Heart right ventricle (tissue), 16 donors: ENCODE results near the gene LMBR1L. TPM values are rescaled to one million over a fixed set of nuclear protein-coding genes. Genes with fewer than 3 reads are reported as not detected.

Source experiments
- ATAC-seq, 8 donors: fragments of 200-7000 bp; cut with Tn5 transposase; one replicate each; pipeline ENCODE4 v1.9.1; 2020; ENCODE audit warnings: mild to moderate bottlenecking in 8 of 8, moderate library complexity in 8 of 8, moderate number of reproducible peaks in 1 of 8
- DNase-seq, 2 donors: peaks; one replicate each; pipeline ENCODE4 v3.0.0-alpha.2; 2020
- H3K27ac ChIP-seq, 10 donors: fragments of 200-600 bp; sonication (generic) in 2 of 10; one replicate each; pipeline versions ENCODE4 v1.5.0 to v1.8.0; 2020 to 2022; ENCODE audit warnings: mild to moderate bottlenecking in 3 of 10
- H3K27me3 ChIP-seq, 7 donors: fragments of 200-600 bp; one replicate each; pipeline ENCODE4 v1.8.0; 2021 to 2022; ENCODE audit warnings: mild to moderate bottlenecking in 2 of 7
- H3K36me3 ChIP-seq, 9 donors: fragments of 200-600 bp; sonication (generic) in 1 of 9; one replicate each; pipeline versions ENCODE4 v1.5.0 to v1.8.0; 2020 to 2022; ENCODE audit warnings: mild to moderate bottlenecking in 2 of 9
- H3K4me1 ChIP-seq, 9 donors: fragments of 200-600 bp; sonication (generic) in 1 of 9; one replicate each; pipeline versions ENCODE4 v1.5.0 to v1.8.0; 2020 to 2022; ENCODE audit warnings: mild to moderate bottlenecking in 4 of 9
- H3K4me3 ChIP-seq, 10 donors: fragments of 200-600 bp; sonication (generic) in 2 of 10; one replicate each; pipeline versions ENCODE4 v1.5.0 to v1.8.0; 2020 to 2022; ENCODE audit warnings: mild to moderate bottlenecking in 7 of 10, moderate library complexity in 2 of 10
- H3K9me3 ChIP-seq, 11 donors: fragments of 200-600 bp in 10 of 11; sonication (generic) in 2 of 11; one replicate each; pipeline versions ENCODE4 v1.5.0 to v1.8.0; 2013 to 2022; ENCODE audit warnings: mild to moderate bottlenecking in 2 of 11, control low read depth in 1 of 11, moderate library complexity in 1 of 11
- WGBS, 2 donors: extraction: QIAGEN DNeasy Blood & Tissue Kit; methylation state at CpG; one replicate each; pipeline ENCODE4 v1.1.7; 2013; ENCODE audit warnings: inconsistent platforms in 1 of 2; 5-methylcytosine and 5-hydroxymethylcytosine counted together
- intact Hi-C, 10 donors: fragments of 100-400 bp; cut with DNase I; formaldehyde crosslinking; loops; one replicate each; pipeline versions ENCODE4 v1.11.1 to v1.14.2; 2022
- polyA plus RNA-seq, 2 donors: library from polyadenylated mRNA; stranded (reverse); fragments of 200-250 nt; gene quantifications; one replicate each; pipeline ENCODE4 v1.2.3, GENCODE V29; 2013
- total RNA-seq, 10 donors: library from RNA; stranded (reverse); fragmentation: NEBNext Ultra II Directional in 3 of 10; extraction: Animal tissue kit (Norgen Biotek cat#: 25700) in 3 of 10; gene quantifications; one replicate each; pipeline versions ENCODE4 v1.2.1 to v1.2.4, GENCODE V29; 2021 to 2023
- TF ChIP-seq, protein P1 (sequence below), 9 donors: fragments of 200-600 bp; sonication (generic) in 2 of 9; IDR thresholded peaks; one replicate each; pipeline versions ENCODE4 v1.5.0 to v1.8.0; 2021 to 2022; ENCODE audit warnings: antibody characterized with exemption in 9 of 9, mild to moderate bottlenecking in 5 of 9, moderate library complexity in 1 of 9
- donor health status: Arrhythmogenic right ventricular cardiomyopathy.
- donor health status: ischemic (EF 13 %, LVEDD 7.1; RV severe dilation, severe dysfunction).
- donor health status: healthy with polysubstance abuse.
- donor health status: DM: no; HTN: yes; CAD: no.
- donor health status: DM: no; HTN: no; CAD: no.
- donor health status: ischemic (EF 25% LVEDD 6.9; RV normal size, moderate dysfunction).
- donor health status: ischemic (EF 25% LVEDD 5.7; RV mildly dilated, moderate dysfunction).
- donor health status: healthy.
- donor health status: DM: yes; HTN: yes; CAD: no.
- donor health status: Ischemic cardiomyopathy.
- donor health status: ischemic (EF 35%, LVEDD 5.7; RV mildly dilated, moderate dysfunction).
- donor health status: nonischemic (EF 11% LVEDD 7.7; RV severe dilation, severe dysfunction).
- donor health status: DM: yes; HTN: yes; CAD: no.
- donor health status: PGD.
- donor health status: ischemic (EF 29% LVEDD 5.4; RV normal size, mild dysfunction).
- donor health status: nonischemic (EF 23%, LVEDD 6.1; RV moderate dilation, normal function).

LMBR1L gene
- total and polyA plus RNA-seq, 12 donors = 21.5 to 51.8 (median 30.8) TPM

DNA sequence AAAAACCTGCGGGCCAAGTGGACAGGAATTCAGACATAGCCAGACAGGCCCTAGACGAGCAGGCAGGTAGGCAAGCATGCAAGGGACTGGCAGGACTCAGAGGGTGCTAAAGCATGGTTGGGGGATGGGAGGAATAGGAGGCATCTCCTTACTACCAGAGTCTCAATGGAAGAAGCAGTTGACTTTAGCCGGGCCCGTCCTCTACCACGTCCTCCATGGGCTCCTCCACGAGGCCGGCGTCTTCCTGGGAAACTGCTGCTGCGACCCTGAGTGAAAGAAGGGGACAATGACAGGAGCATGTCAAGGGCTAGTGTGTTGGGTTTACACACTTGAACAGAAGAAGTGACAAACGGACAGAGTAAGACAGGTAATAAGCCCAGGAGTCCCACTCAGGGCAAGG lies 61.7 kb downstream of the LMBR1L start:
- intact Hi-C loops = no loop called here
- TF ChIP-seq, protein P1, sequence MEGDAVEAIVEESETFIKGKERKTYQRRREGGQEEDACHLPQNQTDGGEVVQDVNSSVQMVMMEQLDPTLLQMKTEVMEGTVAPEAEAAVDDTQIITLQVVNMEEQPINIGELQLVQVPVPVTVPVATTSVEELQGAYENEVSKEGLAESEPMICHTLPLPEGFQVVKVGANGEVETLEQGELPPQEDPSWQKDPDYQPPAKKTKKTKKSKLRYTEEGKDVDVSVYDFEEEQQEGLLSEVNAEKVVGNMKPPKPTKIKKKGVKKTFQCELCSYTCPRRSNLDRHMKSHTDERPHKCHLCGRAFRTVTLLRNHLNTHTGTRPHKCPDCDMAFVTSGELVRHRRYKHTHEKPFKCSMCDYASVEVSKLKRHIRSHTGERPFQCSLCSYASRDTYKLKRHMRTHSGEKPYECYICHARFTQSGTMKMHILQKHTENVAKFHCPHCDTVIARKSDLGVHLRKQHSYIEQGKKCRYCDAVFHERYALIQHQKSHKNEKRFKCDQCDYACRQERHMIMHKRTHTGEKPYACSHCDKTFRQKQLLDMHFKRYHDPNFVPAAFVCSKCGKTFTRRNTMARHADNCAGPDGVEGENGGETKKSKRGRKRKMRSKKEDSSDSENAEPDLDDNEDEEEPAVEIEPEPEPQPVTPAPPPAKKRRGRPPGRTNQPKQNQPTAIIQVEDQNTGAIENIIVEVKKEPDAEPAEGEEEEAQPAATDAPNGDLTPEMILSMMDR (IDR thresholded peaks at IDR 0.05) = no peak
- Histone ChIP-seq H3K27ac (no peak overlapping the region), H3K36me3 (peaks cover 20 to 100% (median 87%) of the 10 kb centered on the region in 9 donors), H3K4me3 (no peak overlapping the region), H3K27me3 (no peaks in the 10 kb centered on the region), H3K9me3 (no peaks in the 10 kb centered on the region), H3K4me1 (peaks cover 0 to 3% (median 0%) of the 10 kb centered on the region in 9 donors)
- ATAC-seq = no peak
- DNase-seq = no peak
- WGBS, 2 donors = 90% methylated on average over 10 of the region's 10 CpGs

Other genes with a start within 250 kb of the LMBR1L start
- 1 to 10 TPM in 5 of 10 donors, under 1 TPM in 5; 0.21 to 3.3 (median 0.95) TPM for gene RND1, start 245.0 kb downstream of the LMBR1L start, total RNA-seq
- 1 to 10 TPM in 1 of 2 donors, under 1 TPM in 1; 0.55 to 1.2 TPM for gene RND1, start 245.0 kb downstream of the LMBR1L start, polyA plus RNA-seq
- 10 to 100 TPM in 1 of 10 donors, 1 to 10 TPM in 9; 1.6 to 18.0 (median 3.5) TPM for gene FKBP11, start 185.4 kb downstream of the LMBR1L start, total RNA-seq
- 10 to 100 TPM; 12.7 to 30.4 TPM for gene FKBP11, start 185.4 kb downstream of the LMBR1L start, polyA plus RNA-seq
- 10 to 100 TPM; 44.2 to 90.8 (median 54.8) TPM for gene ARF3, start 153.4 kb downstream of the LMBR1L start, total RNA-seq
- 10 to 100 TPM; 30.3 to 48.3 TPM for gene ARF3, start 153.4 kb downstream of the LMBR1L start, polyA plus RNA-seq
- gene WNT10B, start 139.1 kb downstream of the LMBR1L start, total RNA-seq = under 1 TPM in 9 of 10 donors, not detected in 1; 0.13 to 0.47 (median 0.20) TPM
- gene WNT10B, start 139.1 kb downstream of the LMBR1L start, polyA plus RNA-seq = under 1 TPM; 0.20 to 0.22 TPM
- not detected for gene WNT1, start 132.5 kb downstream of the LMBR1L start, total RNA-seq
- not detected for gene WNT1, start 132.5 kb downstream of the LMBR1L start, polyA plus RNA-seq
- 1 to 10 TPM in 1 of 10 donors, under 1 TPM in 9; 0.19 to 1.4 (median 0.49) TPM for gene DDN, start 111.5 kb downstream of the LMBR1L start, total RNA-seq
- under 1 TPM; 0.19 to 0.37 TPM for gene DDN, start 111.5 kb downstream of the LMBR1L start, polyA plus RNA-seq
- 100 to 1,000 TPM in 5 of 10 donors, 10 to 100 TPM in 5; 79.4 to 110 (median 100) TPM for gene PRKAG1, start 92.1 kb downstream of the LMBR1L start, total RNA-seq
- gene PRKAG1, start 92.1 kb downstream of the LMBR1L start, polyA plus RNA-seq = 10 to 100 TPM; 71.0 to 77.5 TPM
- gene KMT2D, start 50.1 kb downstream of the LMBR1L start, total RNA-seq = 10 to 100 TPM; 32.6 to 65.3 (median 54.2) TPM
- 10 to 100 TPM in 1 of 2 donors, 1 to 10 TPM in 1; 9.6 to 60.6 TPM for gene KMT2D, start 50.1 kb downstream of the LMBR1L start, polyA plus RNA-seq
- 1 to 10 TPM in 2 of 10 donors, under 1 TPM in 6, not detected in 2; 0.23 to 1.9 (median 0.41) TPM for gene RHEBL1, start 40.9 kb downstream of the LMBR1L start, total RNA-seq
- gene RHEBL1, start 40.9 kb downstream of the LMBR1L start, polyA plus RNA-seq = under 1 TPM; 0.43 to 0.73 TPM
- gene DHH, start 16.0 kb downstream of the LMBR1L start, total RNA-seq = 1 to 10 TPM in 2 of 10 donors, under 1 TPM in 8; 0.32 to 1.6 (median 0.74) TPM
- 1 to 10 TPM in 1 of 2 donors, under 1 TPM in 1; 0.37 to 1.2 TPM for gene DHH, start 16.0 kb downstream of the LMBR1L start, polyA plus RNA-seq
- gene TUBA1B, start 20.5 kb upstream of the LMBR1L start, total RNA-seq = 100 to 1,000 TPM; 201 to 818 (median 309) TPM
- 1,000 to 10,000 TPM in 1 of 2 donors, 100 to 1,000 TPM in 1; 117 to 1,374 TPM for gene TUBA1B, start 20.5 kb upstream of the LMBR1L start, polyA plus RNA-seq
- gene TUBA1A, start 78.2 kb upstream of the LMBR1L start, total RNA-seq = 100 to 1,000 TPM in 8 of 10 donors, 10 to 100 TPM in 2; 93.9 to 258 (median 134) TPM
- 100 to 1,000 TPM in 1 of 2 donors, 10 to 100 TPM in 1; 45.2 to 287 TPM for gene TUBA1A, start 78.2 kb upstream of the LMBR1L start, polyA plus RNA-seq
- 100 to 1,000 TPM in 2 of 10 donors, 10 to 100 TPM in 8; 25.9 to 106 (median 53.1) TPM for gene TUBA1C, start 154.2 kb upstream of the LMBR1L start, total RNA-seq
- 100 to 1,000 TPM in 1 of 2 donors, 10 to 100 TPM in 1; 24.5 to 389 TPM for gene TUBA1C, start 154.2 kb upstream of the LMBR1L start, polyA plus RNA-seq
- under 1 TPM in 5 of 10 donors, not detected in 5; 0.10 to 0.64 (median 0.47) TPM for gene PRPH, start 184.3 kb upstream of the LMBR1L start, total RNA-seq
- under 1 TPM; 0.35 to 0.51 TPM for gene PRPH, start 184.3 kb upstream of the LMBR1L start, polyA plus RNA-seq
- gene TROAP, start 212.4 kb upstream of the LMBR1L start, total RNA-seq = 1 to 10 TPM in 2 of 10 donors, under 1 TPM in 5, not detected in 3; 0.40 to 4.9 (median 0.72) TPM
- gene TROAP, start 212.4 kb upstream of the LMBR1L start, polyA plus RNA-seq = 1 to 10 TPM in 1 of 2 donors, under 1 TPM in 1; 0.20 to 1.3 TPM
- gene C1QL4, start 226.3 kb upstream of the LMBR1L start, total RNA-seq = not detected
- gene C1QL4, start 226.3 kb upstream of the LMBR1L start, polyA plus RNA-seq = not detected
- gene DNAJC22, start 236.0 kb upstream of the LMBR1L start, total RNA-seq = under 1 TPM in 7 of 10 donors, not detected in 3; 0.17 to 0.59 (median 0.26) TPM
- gene DNAJC22, start 236.0 kb upstream of the LMBR1L start, polyA plus RNA-seq = under 1 TPM in 1 of 2 donors, not detected in 1; 0.01 TPM